ENCODE data around the gene CBY1.

Gene CBY1

GRCh38 chr22:38709306-38709705 is 52.9 kb downstream of the CBY1 start:
- no peak overlapping the region for H3K27ac ChIP-seq (ENCODE audit: low read depth, low read length)

GRCh38 chr22:38710351-38710750 is 53.9 kb downstream of the CBY1 start:
- Histone ChIP-seq H3K27ac (ENCODE audit: low read depth, low read length) (no peak overlapping the region), H3K4me3 (ENCODE audit: low read depth in 1 of 5, low read length in 5 of 5) (no peak overlapping the region), H3K4me1 (ENCODE audit: control insufficient read depth in 5 of 5, insufficient read depth in 5 of 5, low read length in 5 of 5) (peaks cover 0 to 59% (median 30%) of the 10 kb centered on the region in 5 donors), H3K9me3 (ENCODE audit: control insufficient read depth in 5 of 5, low read length in 5 of 5) (no peaks in the 10 kb centered on the region), H3K9ac (ENCODE audit: low read length in 5 of 5) (no peak overlapping the region), H3K27me3 (ENCODE audit: control insufficient read depth in 5 of 5, insufficient read depth in 4 of 5, low read length in 5 of 5) (no peaks in the 10 kb centered on the region), H3K36me3 (ENCODE audit: control insufficient read depth in 5 of 5, insufficient read depth in 5 of 5, low read length in 5 of 5) (peaks cover 6 to 21% (median 14%) of the 10 kb centered on the region in 5 donors)

More at GRCh38 chr22:38709306-38709705, 52.9 kb downstream of the CBY1 start:
- H3K9ac ChIP-seq (ENCODE audit: low read length in 5 of 5) = no peak overlapping the region
- no peaks in the 10 kb centered on the region for H3K9me3 ChIP-seq (ENCODE audit: control insufficient read depth in 5 of 5, low read length in 5 of 5)
- peaks cover 6 to 19% (median 10%) of the 10 kb centered on the region in 5 donors for H3K36me3 ChIP-seq (ENCODE audit: control insufficient read depth in 5 of 5, insufficient read depth in 5 of 5, low read length in 5 of 5)
- peaks cover 0 to 55% (median 37%) of the 10 kb centered on the region in 5 donors for H3K4me1 ChIP-seq (ENCODE audit: control insufficient read depth in 5 of 5, insufficient read depth in 5 of 5, low read length in 5 of 5)
- no peaks in the 10 kb centered on the region for H3K27me3 ChIP-seq (ENCODE audit: control insufficient read depth in 5 of 5, insufficient read depth in 4 of 5, low read length in 5 of 5)
- H3K4me3 ChIP-seq (ENCODE audit: low read depth in 1 of 5, low read length in 5 of 5) = no peak overlapping the region

GRCh38 chr22:38710866-38711265 is 54.4 kb downstream of the CBY1 start:
- peaks cover 6 to 23% (median 19%) of the 10 kb centered on the region in 5 donors for H3K36me3 ChIP-seq (ENCODE audit: control insufficient read depth in 5 of 5, insufficient read depth in 5 of 5, low read length in 5 of 5)
- H3K4me1 ChIP-seq (ENCODE audit: control insufficient read depth in 5 of 5, insufficient read depth in 5 of 5, low read length in 5 of 5) = peaks cover 0 to 61% (median 30%) of the 10 kb centered on the region in 5 donors
- no peak overlapping the region for H3K9ac ChIP-seq (ENCODE audit: low read length in 5 of 5)
- H3K9me3 ChIP-seq (ENCODE audit: control insufficient read depth in 5 of 5, low read length in 5 of 5) = no peaks in the 10 kb centered on the region
- no peak overlapping the region for H3K4me3 ChIP-seq (ENCODE audit: low read depth in 1 of 5, low read length in 5 of 5)
- no peaks in the 10 kb centered on the region for H3K27me3 ChIP-seq (ENCODE audit: control insufficient read depth in 5 of 5, insufficient read depth in 4 of 5, low read length in 5 of 5)
- H3K27ac ChIP-seq (ENCODE audit: low read depth, low read length) = no peak overlapping the region

GRCh38 chr22:38712486-38713207 is 56.2 kb downstream of the CBY1 start:
- H3K27ac ChIP-seq (ENCODE audit: low read depth, low read length) = no peak overlapping the region
- peak overlapping the region in 1 of 5 donors; percentile 7 for H3K9ac ChIP-seq (ENCODE audit: low read length in 5 of 5)
- H3K9me3 ChIP-seq (ENCODE audit: control insufficient read depth in 5 of 5, low read length in 5 of 5) = no peaks in the 10 kb centered on the region
- H3K36me3 ChIP-seq (ENCODE audit: control insufficient read depth in 5 of 5, insufficient read depth in 5 of 5, low read length in 5 of 5) = peaks cover 6 to 41% (median 36%) of the 10 kb centered on the region in 5 donors
- peaks cover 0 to 50% (median 17%) of the 10 kb centered on the region in 5 donors for H3K4me1 ChIP-seq (ENCODE audit: control insufficient read depth in 5 of 5, insufficient read depth in 5 of 5, low read length in 5 of 5)
- no peak overlapping the region for H3K4me3 ChIP-seq (ENCODE audit: low read depth in 1 of 5, low read length in 5 of 5)
- no peaks in the 10 kb centered on the region for H3K27me3 ChIP-seq (ENCODE audit: control insufficient read depth in 5 of 5, insufficient read depth in 4 of 5, low read length in 5 of 5)

GRCh38 chr22:38713921-38714320 is 57.5 kb downstream of the CBY1 start:
- H3K9ac ChIP-seq (ENCODE audit: low read length in 5 of 5) = no peak overlapping the region

GRCh38 chr22:38715176-38715764 is 58.8 kb downstream of the CBY1 start:
- Histone ChIP-seq H3K4me3 (ENCODE audit: low read depth in 1 of 5, low read length in 5 of 5) (no peak overlapping the region), H3K27me3 (ENCODE audit: control insufficient read depth in 5 of 5, insufficient read depth in 4 of 5, low read length in 5 of 5) (no peaks in the 10 kb centered on the region), H3K27ac (ENCODE audit: low read depth, low read length) (no peak overlapping the region), H3K9ac (ENCODE audit: low read length in 5 of 5) (no peak overlapping the region), H3K9me3 (ENCODE audit: control insufficient read depth in 5 of 5, low read length in 5 of 5) (no peaks in the 10 kb centered on the region), H3K36me3 (ENCODE audit: control insufficient read depth in 5 of 5, insufficient read depth in 5 of 5, low read length in 5 of 5) (peaks cover 3 to 38% (median 36%) of the 10 kb centered on the region in 5 donors), H3K4me1 (ENCODE audit: control insufficient read depth in 5 of 5, insufficient read depth in 5 of 5, low read length in 5 of 5) (peaks cover 0 to 35% (median 10%) of the 10 kb centered on the region in 5 donors)

More at GRCh38 chr22:38713921-38714320, 57.5 kb downstream of the CBY1 start:
- Histone ChIP-seq H3K27me3 (ENCODE audit: control insufficient read depth in 5 of 5, insufficient read depth in 4 of 5, low read length in 5 of 5) (no peaks in the 10 kb centered on the region), H3K4me3 (ENCODE audit: low read depth in 1 of 5, low read length in 5 of 5) (no peak overlapping the region), H3K9me3 (ENCODE audit: control insufficient read depth in 5 of 5, low read length in 5 of 5) (no peaks in the 10 kb centered on the region), H3K27ac (ENCODE audit: low read depth, low read length) (no peak overlapping the region), H3K4me1 (ENCODE audit: control insufficient read depth in 5 of 5, insufficient read depth in 5 of 5, low read length in 5 of 5) (peaks cover 0 to 47% (median 16%) of the 10 kb centered on the region in 5 donors), H3K36me3 (ENCODE audit: control insufficient read depth in 5 of 5, insufficient read depth in 5 of 5, low read length in 5 of 5) (peaks cover 6 to 45% (median 38%) of the 10 kb centered on the region in 5 donors)

- Histone ChIP-seq H3K9me3 (ENCODE audit: control insufficient read depth in 5 of 5, low read length in 5 of 5) (no peaks in the 10 kb centered on the region), H3K27ac (ENCODE audit: low read depth, low read length) (no peak overlapping the region), H3K4me1 (ENCODE audit: control insufficient read depth in 5 of 5, insufficient read depth in 5 of 5, low read length in 5 of 5) (peaks cover 0 to 32% (median 9%) of the 10 kb centered on the region in 5 donors), H3K36me3 (ENCODE audit: control insufficient read depth in 5 of 5, insufficient read depth in 5 of 5, low read length in 5 of 5) (peaks cover 0 to 37% (median 32%) of the 10 kb centered on the region in 5 donors), H3K4me3 (ENCODE audit: low read depth in 1 of 5, low read length in 5 of 5) (no peak overlapping the region), H3K27me3 (ENCODE audit: control insufficient read depth in 5 of 5, insufficient read depth in 4 of 5, low read length in 5 of 5) (no peaks in the 10 kb centered on the region), H3K9ac (ENCODE audit: low read length in 5 of 5) (no peak overlapping the region)
These were observed 59.4 kb downstream of the CBY1 start for GRCh38 chr22:38715852-38716251.

GRCh38 chr22:38716271-38716670 is 59.8 kb downstream of the CBY1 start:
- peaks cover 0 to 32% (median 9%) of the 10 kb centered on the region in 5 donors for H3K4me1 ChIP-seq (ENCODE audit: control insufficient read depth in 5 of 5, insufficient read depth in 5 of 5, low read length in 5 of 5)
- no peak overlapping the region for H3K9ac ChIP-seq (ENCODE audit: low read length in 5 of 5)
- H3K27ac ChIP-seq (ENCODE audit: low read depth, low read length) = no peak overlapping the region
- H3K4me3 ChIP-seq (ENCODE audit: low read depth in 1 of 5, low read length in 5 of 5) = no peak overlapping the region
- no peaks in the 10 kb centered on the region for H3K27me3 ChIP-seq (ENCODE audit: control insufficient read depth in 5 of 5, insufficient read depth in 4 of 5, low read length in 5 of 5)
- peaks cover 0 to 39% (median 30%) of the 10 kb centered on the region in 5 donors for H3K36me3 ChIP-seq (ENCODE audit: control insufficient read depth in 5 of 5, insufficient read depth in 5 of 5, low read length in 5 of 5)
- no peaks in the 10 kb centered on the region for H3K9me3 ChIP-seq (ENCODE audit: control insufficient read depth in 5 of 5, low read length in 5 of 5)

- peaks cover 0 to 32% (median 9%) of the 10 kb centered on the region in 5 donors for H3K4me1 ChIP-seq (ENCODE audit: control insufficient read depth in 5 of 5, insufficient read depth in 5 of 5, low read length in 5 of 5)
- H3K36me3 ChIP-seq (ENCODE audit: control insufficient read depth in 5 of 5, insufficient read depth in 5 of 5, low read length in 5 of 5) = peaks cover 0 to 45% (median 34%) of the 10 kb centered on the region in 5 donors
- H3K9ac ChIP-seq (ENCODE audit: low read length in 5 of 5) = no peak overlapping the region
- no peak overlapping the region for H3K27ac ChIP-seq (ENCODE audit: low read depth, low read length)
- H3K4me3 ChIP-seq (ENCODE audit: low read depth in 1 of 5, low read length in 5 of 5) = no peak overlapping the region
- H3K9me3 ChIP-seq (ENCODE audit: control insufficient read depth in 5 of 5, low read length in 5 of 5) = no peaks in the 10 kb centered on the region
- no peaks in the 10 kb centered on the region for H3K27me3 ChIP-seq (ENCODE audit: control insufficient read depth in 5 of 5, insufficient read depth in 4 of 5, low read length in 5 of 5)
These were observed 60.4 kb downstream of the CBY1 start for GRCh38 chr22:38716826-38717225.

- Histone ChIP-seq H3K36me3 (ENCODE audit: control insufficient read depth in 5 of 5, insufficient read depth in 5 of 5, low read length in 5 of 5) (peaks cover 1 to 46% (median 37%) of the 10 kb centered on the region in 5 donors), H3K27me3 (ENCODE audit: control insufficient read depth in 5 of 5, insufficient read depth in 4 of 5, low read length in 5 of 5) (no peaks in the 10 kb centered on the region), H3K4me3 (ENCODE audit: low read depth in 1 of 5, low read length in 5 of 5) (no peak overlapping the region), H3K9ac (ENCODE audit: low read length in 5 of 5) (no peak overlapping the region), H3K27ac (ENCODE audit: low read depth, low read length) (no peak overlapping the region), H3K4me1 (ENCODE audit: control insufficient read depth in 5 of 5, insufficient read depth in 5 of 5, low read length in 5 of 5) (peaks cover 0 to 29% (median 9%) of the 10 kb centered on the region in 5 donors), H3K9me3 (ENCODE audit: control insufficient read depth in 5 of 5, low read length in 5 of 5) (no peaks in the 10 kb centered on the region)
These were observed 60.8 kb downstream of the CBY1 start for GRCh38 chr22:38717244-38717643.

All from subcutaneous abdominal adipose tissue (tissue), 5 donors.